Superior temporal gyrus (tissue), 1 donor: ENCODE measurements around the gene SMIM12.

Experiments
- DNase-seq: peaks from one replicate; pipeline ENCODE4 v3.0.0-alpha.2; 2016; ENCODE audit errors: extremely low spot score

SMIM12 gene

DNA sequence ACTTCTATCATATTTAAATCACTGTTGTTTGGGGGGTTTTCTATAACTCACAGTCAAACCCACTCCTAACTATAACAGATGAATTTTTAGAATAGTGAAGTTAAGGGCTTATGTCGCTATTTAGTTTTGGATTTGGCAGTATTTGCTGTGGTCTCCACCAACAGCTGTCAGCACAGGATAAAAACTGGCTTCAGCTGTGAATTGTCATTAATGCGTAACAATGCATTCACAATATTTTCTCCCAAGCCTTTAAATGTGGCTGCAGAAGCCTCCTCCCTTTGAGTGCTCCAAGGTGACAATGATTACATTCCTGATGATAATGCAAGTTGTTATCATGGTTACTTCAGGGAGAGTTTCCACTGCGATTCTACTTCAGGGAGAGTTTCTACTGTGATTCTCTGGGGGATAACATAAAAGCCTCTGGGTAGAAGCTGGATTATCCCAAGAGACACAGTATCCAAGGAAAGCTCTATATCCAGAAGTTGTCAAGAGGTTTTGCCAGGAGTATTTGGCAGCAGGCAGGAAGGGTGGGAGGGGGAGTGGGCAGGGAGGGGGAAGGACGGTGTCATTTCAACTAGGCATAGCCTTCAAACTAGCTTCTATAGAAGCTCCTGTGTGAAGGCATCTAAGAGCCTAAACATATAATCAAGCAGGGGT lies 14.9 kb upstream of the SMIM12 start:
- DNase-seq, result no peak

DNA sequence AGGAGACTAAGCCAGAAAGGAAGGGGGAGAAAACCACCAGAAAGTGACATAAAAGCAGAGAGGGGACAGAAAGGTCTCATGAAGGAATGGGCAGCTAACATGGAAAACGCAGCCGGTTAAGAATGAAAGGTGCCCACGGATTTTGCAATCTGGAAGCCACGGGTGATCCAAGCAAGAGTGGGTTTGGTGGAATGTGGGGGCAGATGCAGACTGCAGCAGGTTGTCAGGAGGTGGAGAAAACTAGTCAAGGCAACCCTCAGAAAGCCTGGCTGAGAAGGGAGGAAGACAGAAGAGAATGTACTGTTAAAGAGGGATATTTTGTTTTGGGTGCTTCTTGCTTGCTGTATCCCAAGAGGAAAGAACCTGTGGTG lies 12.6 kb upstream of the SMIM12 start:
- no peak for DNase-seq

DNA sequence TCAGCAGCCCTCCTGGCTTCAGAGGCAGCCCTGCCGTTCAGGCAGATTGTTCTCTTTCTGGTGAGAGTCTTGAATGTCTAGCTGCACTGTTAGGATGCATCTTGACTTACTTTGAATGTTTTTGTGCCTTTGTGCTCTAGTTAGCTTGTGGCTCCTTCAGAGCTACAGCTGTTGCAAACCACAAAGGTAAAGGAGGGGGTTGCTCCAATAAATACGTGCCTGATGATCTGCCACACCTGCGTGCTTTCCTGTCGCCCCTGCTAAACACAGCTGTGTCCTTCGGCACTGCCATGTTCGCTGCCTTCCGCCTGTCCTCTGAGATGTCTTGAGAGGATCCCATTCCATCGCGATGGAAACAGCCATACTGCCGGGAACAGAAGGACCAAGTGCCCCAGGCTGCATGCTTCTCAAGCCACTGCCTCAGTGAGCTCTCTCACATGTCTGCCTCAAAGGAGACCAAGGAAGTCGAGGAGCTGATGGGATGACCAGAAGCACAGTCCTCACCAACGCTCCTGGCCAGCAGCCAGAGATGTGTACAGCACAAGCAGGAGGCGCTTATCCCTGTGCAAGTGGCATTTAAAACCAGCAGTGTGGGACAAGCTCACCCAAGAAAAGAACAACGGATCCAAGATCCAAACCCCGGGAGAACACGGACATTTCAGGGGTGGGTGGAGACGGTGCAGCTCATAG lies 12.0 kb upstream of the SMIM12 start:
- no peak for DNase-seq

- peak; percentile 67 for DNase-seq
Observed at GRCh38 chr1:34870395-34870794, 10.8 kb upstream of the SMIM12 start.

- DNase-seq, result no peak
Observed at GRCh38 chr1:34869760-34870159, 10.2 kb upstream of the SMIM12 start.

GRCh38 chr1:34868230-34869049 lies 8.9 kb upstream of the SMIM12 start:
- DNase-seq, result no peak

GRCh38 chr1:34867415-34867814 lies 7.9 kb upstream of the SMIM12 start:
- DNase-seq, result no peak

DNA sequence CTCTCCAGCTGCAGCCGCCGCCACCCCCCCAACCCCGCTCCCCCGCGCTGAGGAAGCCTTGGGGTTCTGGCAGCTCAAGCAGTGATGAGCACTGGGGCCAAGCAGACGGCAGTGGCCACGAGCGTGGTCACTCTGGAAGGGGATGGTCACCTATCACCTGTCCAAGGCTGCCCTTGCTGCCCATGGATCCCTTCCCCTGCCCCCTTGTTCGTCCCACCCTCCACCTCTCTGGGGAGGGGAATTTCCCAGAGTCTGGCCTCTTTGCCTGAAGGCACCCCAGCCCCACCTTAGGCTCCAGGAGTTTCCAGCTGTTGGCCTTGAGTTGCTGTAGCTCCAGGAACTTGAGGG lies 7.2 kb upstream of the SMIM12 start:
- DNase-seq, result no peak

DNA sequence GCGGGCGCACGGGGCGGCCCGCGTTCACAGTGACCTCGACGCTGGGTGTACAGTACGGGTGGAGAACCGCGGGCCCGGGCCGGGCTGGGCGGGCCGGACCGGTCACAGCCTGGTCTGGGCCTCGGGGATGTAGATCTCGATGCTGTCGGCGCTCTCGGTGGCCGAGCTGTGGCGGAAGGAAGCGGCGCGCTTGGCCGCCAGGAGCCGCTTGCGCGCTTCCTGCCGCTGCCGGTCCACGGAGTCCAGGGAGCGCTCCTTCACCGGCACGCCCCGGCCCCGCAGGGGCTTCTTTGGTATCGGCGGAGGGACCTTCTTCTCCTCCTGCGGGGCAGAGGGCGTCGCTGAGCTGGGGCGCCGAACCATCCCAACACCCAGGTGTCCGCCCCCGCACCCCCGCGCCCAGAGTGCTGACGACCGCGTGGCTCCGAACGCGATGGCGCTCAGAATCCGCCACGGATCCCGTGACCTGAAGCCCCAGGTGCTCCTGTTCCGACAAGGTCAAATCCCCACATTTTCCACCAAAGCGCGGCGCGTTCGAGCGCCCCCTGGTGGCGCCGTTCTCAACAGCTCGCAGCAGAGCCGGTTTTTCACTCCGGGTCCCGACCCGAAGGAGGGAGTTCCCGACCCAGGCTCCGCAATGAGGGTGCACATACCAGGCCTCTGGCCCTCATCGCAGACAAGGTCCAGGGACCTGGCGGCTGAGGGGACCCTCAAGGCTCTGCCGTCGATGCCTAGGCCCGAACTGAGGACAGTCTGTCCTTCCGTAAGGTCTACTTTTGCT lies 6.6 kb upstream of the SMIM12 start:
- peak; percentile 80 for DNase-seq

- DNase-seq, result no peak
Observed at GRCh38 chr1:34865573-34865972, 6.0 kb upstream of the SMIM12 start.

DNA sequence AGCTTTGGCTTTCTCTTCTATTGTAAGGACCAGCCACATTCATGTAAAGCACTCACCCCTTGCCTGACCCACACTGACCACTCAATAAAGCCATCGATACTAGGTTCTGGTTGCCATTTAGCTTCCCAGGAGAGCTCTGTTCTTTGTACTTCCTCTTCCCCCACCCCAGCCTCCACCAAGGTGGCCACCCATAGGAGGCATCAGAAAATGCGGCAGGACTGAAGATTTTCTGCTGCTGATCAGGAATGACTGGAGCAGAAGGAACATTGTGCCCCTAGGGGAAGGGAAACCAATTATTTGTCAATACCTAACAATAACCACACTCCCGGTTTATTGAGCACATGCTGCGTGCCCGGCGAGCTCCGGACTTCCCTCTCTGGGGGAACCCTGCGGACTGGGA lies 5.2 kb upstream of the SMIM12 start:
- no peak for DNase-seq

GRCh38 chr1:34863501-34863900 lies 4.0 kb upstream of the SMIM12 start:
- no peak for DNase-seq

GRCh38 chr1:34858901-34859445 lies 576 bp downstream of the SMIM12 start:
- DNase-seq, result no peak

DNA sequence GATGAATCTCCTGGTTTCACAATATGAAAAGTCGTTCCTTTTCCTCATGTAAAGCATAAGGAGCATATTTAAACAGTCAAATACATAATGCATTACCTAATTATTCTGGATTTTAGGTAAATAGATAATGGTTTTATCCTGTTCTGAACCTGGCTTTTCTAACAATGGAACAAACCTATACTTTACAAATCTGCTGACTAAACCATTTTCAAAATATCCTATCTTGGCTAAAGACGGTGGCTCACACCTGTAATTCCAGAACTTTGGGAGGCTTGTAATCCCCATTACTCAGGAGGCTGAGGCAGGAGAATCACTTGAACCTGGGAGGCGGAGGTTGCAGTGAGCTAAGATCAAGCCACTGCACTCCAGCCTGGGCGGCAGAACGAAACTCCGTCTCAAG lies 2.9 kb downstream of the SMIM12 start:
- no peak for DNase-seq

- DNase-seq, result peak; percentile 96
Observed at GRCh38 chr1:34852677-34853217, 6.8 kb downstream of the SMIM12 start.

- no peak for DNase-seq
Observed at GRCh38 chr1:34851431-34852105, 8.0 kb downstream of the SMIM12 start.

DNA sequence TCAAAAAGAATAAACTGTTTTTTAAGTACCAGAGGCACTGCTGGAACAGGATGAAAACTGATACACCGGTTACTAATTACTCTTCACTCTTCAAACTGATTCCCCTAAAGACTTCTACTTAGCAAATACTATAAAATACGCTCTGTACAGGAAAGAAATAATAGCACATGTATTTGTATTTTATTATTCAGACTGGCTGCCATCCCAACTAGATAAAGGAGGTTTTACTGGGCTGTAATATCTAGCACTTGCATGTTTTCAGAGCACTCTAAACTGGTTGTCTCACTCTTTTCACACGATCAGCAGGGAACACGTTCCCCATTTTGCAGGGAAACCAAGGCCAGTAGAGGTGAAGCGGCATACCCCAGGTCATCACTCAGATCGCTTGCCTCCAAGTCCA lies 9.2 kb downstream of the SMIM12 start:
- DNase-seq, result no peak

DNA sequence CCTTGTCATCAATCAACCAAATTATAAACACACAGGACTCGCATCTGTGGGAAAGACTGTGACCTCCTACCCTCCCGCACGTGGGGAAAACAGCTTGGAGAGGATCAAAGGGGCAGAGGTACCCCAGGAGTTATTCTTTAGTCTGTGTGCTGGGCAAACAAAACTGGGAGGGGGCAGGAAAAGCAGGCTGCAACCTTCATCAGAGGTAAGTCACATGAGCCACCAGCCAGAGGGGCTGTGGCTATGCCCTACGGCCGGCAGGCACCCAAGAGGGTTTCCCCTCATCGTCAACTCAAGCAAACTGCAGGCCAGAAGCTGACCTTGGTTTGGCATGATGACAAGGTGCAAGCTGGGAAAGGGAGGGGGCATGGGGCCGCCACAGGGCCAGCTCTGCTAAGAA lies 12.5 kb downstream of the SMIM12 start:
- DNase-seq, result no peak

- no peak for DNase-seq
Observed at GRCh38 chr1:34846265-34846664, 13.3 kb downstream of the SMIM12 start.

- no peak for DNase-seq
Observed at GRCh38 chr1:34845131-34845901, 14.2 kb downstream of the SMIM12 start.
